Endothelial cell (in vitro differentiated cells): ENCODE data around the gene KATNB1. TPM values are rescaled to one million over a fixed set of nuclear protein-coding genes. Genes with fewer than 3 reads are reported as not detected.

Source experiments
- DNase-seq: peaks from one replicate; pipeline ENCODE4 v3.0.0; 2021; ENCODE audit warnings: low spot score
- H3K27ac Mint-ChIP-seq: one replicate; pipeline ENCODE4 v1.8.0; 2021; ENCODE audit warnings: mixed read lengths, inconsistent platforms; ENCODE audit not compliant: unreplicated experiment
- H3K27me3 Mint-ChIP-seq: one replicate; pipeline ENCODE4 v1.8.0; 2021; ENCODE audit warnings: mild to moderate bottlenecking, moderate library complexity, mixed read lengths, inconsistent platforms; ENCODE audit not compliant: unreplicated experiment
- H3K36me3 Mint-ChIP-seq: one replicate; pipeline ENCODE4 v1.8.0; 2021; ENCODE audit warnings: mild to moderate bottlenecking, low read depth, mixed read lengths, inconsistent platforms; ENCODE audit not compliant: unreplicated experiment
- H3K4me1 Mint-ChIP-seq: one replicate; pipeline ENCODE4 v1.8.0; 2021; ENCODE audit warnings: mild to moderate bottlenecking, mixed read lengths, inconsistent platforms; ENCODE audit not compliant: unreplicated experiment
- H3K4me3 Mint-ChIP-seq: one replicate; pipeline ENCODE4 v1.8.0; 2021; ENCODE audit warnings: mild to moderate bottlenecking, mixed read lengths, inconsistent platforms; ENCODE audit not compliant: unreplicated experiment
- H3K9me3 Mint-ChIP-seq: one replicate; pipeline ENCODE4 v1.8.0; 2021; ENCODE audit warnings: mixed read lengths, inconsistent platforms; ENCODE audit not compliant: unreplicated experiment
- total RNA-seq: library from RNA; stranded (reverse); fragmentation: NEBNext Ultra II Directional; extraction: Animal tissue kit (Norgen Biotek cat#: 25700); gene quantifications from one replicate; pipeline ENCODE4 v1.2.1, GENCODE V29; 2021; ENCODE audit not compliant: unreplicated experiment
- TF ChIP-seq, protein P1 (sequence below): fragments of 200-600 bp; sonication (generic); IDR thresholded peaks from one replicate; pipeline ENCODE4 v1.5.0; 2021; ENCODE audit warnings: antibody characterized with exemption; ENCODE audit not compliant: unreplicated experiment

KATNB1 gene
- total RNA-seq, 1 donor from 2014 or later: 29.2 TPM

- Mint-ChIP-seq H3K4me1 (no peaks in the 10 kb centered on the region), H3K27ac (no peak overlapping the region), H3K9me3 (no peaks in the 10 kb centered on the region), H3K27me3 (peaks cover 4% of the 10 kb centered on the region), H3K4me3 (peak overlapping the region; percentile 48), H3K36me3 (peaks cover 11% of the 10 kb centered on the region)
- no peak for DNase-seq
- TF ChIP-seq, protein P1, sequence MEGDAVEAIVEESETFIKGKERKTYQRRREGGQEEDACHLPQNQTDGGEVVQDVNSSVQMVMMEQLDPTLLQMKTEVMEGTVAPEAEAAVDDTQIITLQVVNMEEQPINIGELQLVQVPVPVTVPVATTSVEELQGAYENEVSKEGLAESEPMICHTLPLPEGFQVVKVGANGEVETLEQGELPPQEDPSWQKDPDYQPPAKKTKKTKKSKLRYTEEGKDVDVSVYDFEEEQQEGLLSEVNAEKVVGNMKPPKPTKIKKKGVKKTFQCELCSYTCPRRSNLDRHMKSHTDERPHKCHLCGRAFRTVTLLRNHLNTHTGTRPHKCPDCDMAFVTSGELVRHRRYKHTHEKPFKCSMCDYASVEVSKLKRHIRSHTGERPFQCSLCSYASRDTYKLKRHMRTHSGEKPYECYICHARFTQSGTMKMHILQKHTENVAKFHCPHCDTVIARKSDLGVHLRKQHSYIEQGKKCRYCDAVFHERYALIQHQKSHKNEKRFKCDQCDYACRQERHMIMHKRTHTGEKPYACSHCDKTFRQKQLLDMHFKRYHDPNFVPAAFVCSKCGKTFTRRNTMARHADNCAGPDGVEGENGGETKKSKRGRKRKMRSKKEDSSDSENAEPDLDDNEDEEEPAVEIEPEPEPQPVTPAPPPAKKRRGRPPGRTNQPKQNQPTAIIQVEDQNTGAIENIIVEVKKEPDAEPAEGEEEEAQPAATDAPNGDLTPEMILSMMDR: no peak
Observed at GRCh38 chr16:57783116-57783515, 47.5 kb downstream of the KATNB1 start.

DNA sequence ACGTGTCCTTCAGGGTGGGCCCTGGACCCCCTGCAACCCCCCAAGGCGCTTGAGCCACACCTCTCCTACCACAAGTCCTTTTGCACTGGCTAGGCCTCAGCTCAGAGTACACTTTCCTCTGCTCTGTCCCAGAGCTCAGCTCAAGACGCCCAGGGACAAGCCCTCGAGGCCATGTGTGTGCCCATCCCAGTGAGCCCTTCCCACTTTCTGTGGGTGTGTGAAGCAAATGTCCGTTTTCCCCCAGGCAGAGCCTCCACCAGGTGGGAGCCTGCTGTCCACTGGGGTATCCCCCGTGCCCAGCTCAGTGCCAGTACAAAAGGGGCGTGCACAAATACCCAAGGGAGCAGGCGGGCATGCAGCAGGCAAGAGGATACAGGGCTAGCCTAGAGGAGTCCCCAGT lies 48.3 kb downstream of the KATNB1 start:
- no peak for DNase-seq
- H3K4me3 Mint-ChIP-seq: no peak overlapping the region

DNA sequence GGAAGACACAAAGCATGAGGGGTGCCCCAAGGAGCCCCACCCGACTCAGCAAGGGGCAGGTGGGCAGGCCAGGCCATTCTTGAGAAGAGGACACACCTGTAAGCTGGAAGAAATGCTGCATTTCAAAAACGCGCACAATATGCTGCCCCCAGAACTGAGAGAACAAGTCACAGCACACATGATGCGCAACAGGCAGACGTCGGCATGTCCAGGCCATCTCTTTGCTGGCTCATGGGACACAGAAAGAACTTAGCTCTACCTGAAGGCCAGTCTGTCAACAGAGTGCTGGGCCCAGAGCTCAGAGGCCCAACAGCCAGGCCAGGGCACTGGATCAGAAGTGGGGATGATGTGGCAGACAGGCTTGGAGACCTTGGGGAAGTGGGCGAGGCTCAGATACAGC lies 48.8 kb downstream of the KATNB1 start:
- TF ChIP-seq, protein P1: no peak
- peaks cover 11% of the 10 kb centered on the region for H3K36me3 Mint-ChIP-seq
- H3K4me1 Mint-ChIP-seq: no peaks in the 10 kb centered on the region
- no peak overlapping the region for H3K27ac Mint-ChIP-seq
- no peak overlapping the region for H3K4me3 Mint-ChIP-seq
- peaks cover 4% of the 10 kb centered on the region for H3K27me3 Mint-ChIP-seq
- DNase-seq: no peak
- no peaks in the 10 kb centered on the region for H3K9me3 Mint-ChIP-seq

More for the DNA sequence above, 48.3 kb downstream of the KATNB1 start:
- Mint-ChIP-seq H3K9me3 (no peaks in the 10 kb centered on the region), H3K27ac (no peak overlapping the region), H3K36me3 (peaks cover 11% of the 10 kb centered on the region), H3K4me1 (no peaks in the 10 kb centered on the region), H3K27me3 (peaks cover 4% of the 10 kb centered on the region)
- TF ChIP-seq, protein P1: no peak

DNA sequence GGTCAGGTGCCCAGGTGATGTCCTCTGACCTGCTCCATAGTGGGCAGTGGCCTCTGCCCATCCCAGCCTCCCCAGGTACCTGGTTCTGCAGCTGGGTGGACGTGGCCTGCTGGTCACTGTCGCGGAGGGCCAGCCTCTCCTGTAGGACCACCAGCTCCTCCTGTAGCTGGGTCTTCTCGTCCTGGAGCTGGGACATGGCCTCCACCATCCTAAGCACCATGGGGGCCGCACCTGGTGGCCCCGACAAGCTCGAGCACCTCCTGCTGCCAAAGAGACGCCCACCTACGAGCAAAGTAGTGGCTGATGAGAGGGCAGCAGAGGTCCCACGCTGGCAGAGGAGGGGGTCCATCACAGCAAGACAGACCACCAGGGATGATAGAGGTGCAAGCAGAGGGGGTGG lies 49.8 kb downstream of the KATNB1 start:
- DNase-seq: no peak
- no peak overlapping the region for H3K27ac Mint-ChIP-seq

DNA sequence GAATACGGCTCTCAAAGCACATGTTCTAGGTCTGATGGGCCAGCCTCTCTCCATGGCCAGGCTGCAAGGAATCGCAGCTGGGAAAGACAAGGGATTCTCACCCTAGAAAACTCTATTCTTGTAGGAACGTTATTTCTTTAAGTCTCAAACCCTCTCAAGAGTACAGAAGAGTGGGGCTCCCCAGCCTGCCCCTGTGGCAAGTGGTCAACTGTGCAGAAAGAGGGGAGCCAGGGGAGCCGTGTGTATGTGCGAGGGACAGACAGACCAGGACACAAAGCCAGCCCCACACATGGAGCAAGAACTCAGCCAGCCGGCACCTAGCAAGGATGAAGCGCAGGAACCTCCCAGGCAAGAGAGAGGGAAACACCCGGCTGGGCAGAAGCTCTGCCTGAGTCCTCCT lies 50.4 kb downstream of the KATNB1 start:
- H3K27me3 Mint-ChIP-seq: peaks cover 6% of the 10 kb centered on the region
- H3K4me3 Mint-ChIP-seq: no peak overlapping the region
- no peaks in the 10 kb centered on the region for H3K4me1 Mint-ChIP-seq
- TF ChIP-seq, protein P1: no peak
- H3K36me3 Mint-ChIP-seq: peaks cover 11% of the 10 kb centered on the region
- DNase-seq: no peak
- no peak overlapping the region for H3K27ac Mint-ChIP-seq
- no peaks in the 10 kb centered on the region for H3K9me3 Mint-ChIP-seq

More for the DNA sequence above, 49.8 kb downstream of the KATNB1 start:
- no peaks in the 10 kb centered on the region for H3K9me3 Mint-ChIP-seq
- no peak overlapping the region for H3K4me3 Mint-ChIP-seq
- TF ChIP-seq, protein P1: no peak
- H3K36me3 Mint-ChIP-seq: peaks cover 11% of the 10 kb centered on the region
- H3K4me1 Mint-ChIP-seq: no peaks in the 10 kb centered on the region
- peaks cover 6% of the 10 kb centered on the region for H3K27me3 Mint-ChIP-seq
